BLaER1 treated with 17β-estradiol and CSF1 and Interleukin-3, amounts not matched to agents 10 nM and 100 nM (cell line): Measurements from ENCODE around the gene CCKAR.

Experiments used
- H3K27ac ChIP-seq, 11 experiments: shearing (Covaris generic); formaldehyde crosslinking; 2 replicates each; pipeline ENCODE4 v1.8.1; 2022
- H3K27me3 ChIP-seq, 11 experiments: shearing (Covaris generic); formaldehyde crosslinking; 2 replicates each; pipeline ENCODE4 v1.8.1; 2022
- H3K36me3 ChIP-seq, 11 experiments: shearing (Covaris generic); formaldehyde crosslinking; 2 replicates each; pipeline ENCODE4 v1.8.1; 2022
- H3K4me1 ChIP-seq, 10 experiments: shearing (Covaris generic); formaldehyde crosslinking; 2 replicates each; pipeline ENCODE4 v1.8.1; 2022
- H3K4me2 ChIP-seq, 11 experiments: shearing (Covaris generic); formaldehyde crosslinking; 2 replicates each; pipeline ENCODE4 v1.8.1; 2022
- H3K4me3 ChIP-seq, 10 experiments: shearing (Covaris generic); formaldehyde crosslinking; 2 replicates each; pipeline ENCODE4 v1.8.1; 2022
- H3K9ac ChIP-seq, 11 experiments: shearing (Covaris generic); formaldehyde crosslinking; 2 replicates each; pipeline ENCODE4 v1.8.1; 2022
- H3K9me3 ChIP-seq, 11 experiments: shearing (Covaris generic); formaldehyde crosslinking; replicated peaks in 1 of 11; 2 replicates each; pipeline ENCODE4 v1.8.1; 2022
- H4K20me1 ChIP-seq, 11 experiments: shearing (Covaris generic); formaldehyde crosslinking; 2 replicates each; pipeline ENCODE4 v1.8.1; 2022
- Cebpa-rat ChIP-seq, 11 experiments: shearing (Covaris generic); IDR thresholded peaks; 2 replicates each; pipeline ENCODE4 v1.8.1; 2022

CCKAR gene

GRCh38 chr4:26490111-26490959 is at the start of gene CCKAR:
CCKAR (minus strand) TSS chr4:26490484; CDS start chr4:26490267, 217 bp downstream.
- no peaks in the 10 kb centered on the region for H3K36me3 ChIP-seq
- H3K27ac ChIP-seq = no peak within 1 kb of the TSS
- no peak within 1 kb of the TSS for H3K4me3 ChIP-seq
- H3K27me3 ChIP-seq = no peaks in the 10 kb centered on the region; a peak in 1 of 22 replicates
- H3K9ac ChIP-seq = no peak within 1 kb of the TSS
- TF ChIP-seq Cebpa-rat (IDR thresholded peaks at IDR 0.05) = no peak
- peaks cover 6 to 25% (median 18%) of the 10 kb centered on the region in 11 experiments; a peak in 18 of 22 replicates for H3K9me3 ChIP-seq
- no peaks in the 10 kb centered on the region for H3K4me1 ChIP-seq
- H3K4me2 ChIP-seq = no peak within 1 kb of the TSS
- H4K20me1 ChIP-seq = no peaks in the 10 kb centered on the region

- H3K27me3 ChIP-seq = no peaks in the 10 kb centered on the region
- no peaks in the 10 kb centered on the region for H3K4me1 ChIP-seq
- H3K27ac ChIP-seq = no peak overlapping the region
- no peak overlapping the region for H3K4me2 ChIP-seq
- H3K36me3 ChIP-seq = no peaks in the 10 kb centered on the region
- no peak overlapping the region for H3K9ac ChIP-seq
- TF ChIP-seq Cebpa-rat (IDR thresholded peaks at IDR 0.05) = no peak
- no peak overlapping the region for H3K4me3 ChIP-seq
- H4K20me1 ChIP-seq = no peaks in the 10 kb centered on the region
- peaks cover 0 to 12% (median 9%) of the 10 kb centered on the region in 11 experiments; a peak in 11 of 22 replicates for H3K9me3 ChIP-seq
Measured at GRCh38 chr4:26533685-26534084, 43.4 kb upstream of the CCKAR start.

- no peaks in the 10 kb centered on the region for H3K27me3 ChIP-seq
- H3K4me3 ChIP-seq = no peak overlapping the region
- H3K9ac ChIP-seq = no peak overlapping the region
- no peaks in the 10 kb centered on the region for H3K4me1 ChIP-seq
- no peak overlapping the region for H3K27ac ChIP-seq
- no peaks in the 10 kb centered on the region for H3K36me3 ChIP-seq
- no peaks in the 10 kb centered on the region for H4K20me1 ChIP-seq
- no peak overlapping the region for H3K4me2 ChIP-seq
- H3K9me3 ChIP-seq = peaks cover 0 to 12% (median 9%) of the 10 kb centered on the region in 11 experiments; a peak in 11 of 22 replicates
- no peak for TF ChIP-seq Cebpa-rat (IDR thresholded peaks at IDR 0.05)
Measured at GRCh38 chr4:26531491-26532116, 41.3 kb upstream of the CCKAR start.

- Histone ChIP-seq H3K36me3 (no peaks in the 10 kb centered on the region), H4K20me1 (no peaks in the 10 kb centered on the region), H3K27me3 (no peaks in the 10 kb centered on the region), H3K9me3 (peaks cover 0 to 12% (median 9%) of the 10 kb centered on the region in 11 experiments; a peak in 11 of 22 replicates), H3K4me3 (no peak overlapping the region), H3K4me1 (no peaks in the 10 kb centered on the region), H3K9ac (no peak overlapping the region), H3K4me2 (no peak overlapping the region), H3K27ac (no peak overlapping the region)
- TF ChIP-seq Cebpa-rat (IDR thresholded peaks at IDR 0.05) = no peak
Measured at GRCh38 chr4:26530099-26530498, 39.8 kb upstream of the CCKAR start.

- H3K4me1 ChIP-seq = no peaks in the 10 kb centered on the region
- no peak overlapping the region for H3K4me3 ChIP-seq
- no peaks in the 10 kb centered on the region for H3K36me3 ChIP-seq
- H3K4me2 ChIP-seq = no peak overlapping the region
- TF ChIP-seq Cebpa-rat (IDR thresholded peaks at IDR 0.05) = no peak
- H3K9me3 ChIP-seq = peaks cover 0 to 12% (median 9%) of the 10 kb centered on the region in 11 experiments; a peak in 11 of 22 replicates
- H3K9ac ChIP-seq = no peak overlapping the region
- no peaks in the 10 kb centered on the region for H3K27me3 ChIP-seq
- H3K27ac ChIP-seq = no peak overlapping the region
- no peaks in the 10 kb centered on the region for H4K20me1 ChIP-seq
Measured at GRCh38 chr4:26529479-26529878, 39.2 kb upstream of the CCKAR start.

GRCh38 chr4:26525771-26526150 is 35.5 kb upstream of the CCKAR start:
- Histone ChIP-seq H3K4me1 (no peaks in the 10 kb centered on the region), H3K36me3 (no peaks in the 10 kb centered on the region), H4K20me1 (no peaks in the 10 kb centered on the region), H3K9me3 (peaks cover 0 to 10% (median 8%) of the 10 kb centered on the region in 11 experiments; a peak in 11 of 22 replicates), H3K9ac (no peak overlapping the region), H3K27ac (no peak overlapping the region), H3K4me2 (no peak overlapping the region), H3K27me3 (no peaks in the 10 kb centered on the region), H3K4me3 (no peak overlapping the region)
- no peak for TF ChIP-seq Cebpa-rat (IDR thresholded peaks at IDR 0.05)

- no peak overlapping the region for H3K4me2 ChIP-seq
- no peaks in the 10 kb centered on the region for H3K4me1 ChIP-seq
- no peaks in the 10 kb centered on the region for H3K36me3 ChIP-seq
- TF ChIP-seq Cebpa-rat (IDR thresholded peaks at IDR 0.05) = no peak
- H3K27me3 ChIP-seq = no peaks in the 10 kb centered on the region
- H4K20me1 ChIP-seq = no peaks in the 10 kb centered on the region
- no peak overlapping the region for H3K27ac ChIP-seq
- H3K4me3 ChIP-seq = no peak overlapping the region
- peaks cover 0 to 4% (median 3%) of the 10 kb centered on the region in 11 experiments; a peak in 10 of 22 replicates for H3K9me3 ChIP-seq
- no peak overlapping the region for H3K9ac ChIP-seq
Measured at GRCh38 chr4:26525136-26525770, 35.0 kb upstream of the CCKAR start.

- Histone ChIP-seq H3K4me3 (no peak overlapping the region), H3K9me3 (no peaks in the 10 kb centered on the region), H3K27me3 (no peaks in the 10 kb centered on the region), H4K20me1 (no peaks in the 10 kb centered on the region), H3K36me3 (no peaks in the 10 kb centered on the region), H3K9ac (no peak overlapping the region), H3K27ac (no peak overlapping the region), H3K4me1 (no peaks in the 10 kb centered on the region), H3K4me2 (no peak overlapping the region)
- TF ChIP-seq Cebpa-rat (IDR thresholded peaks at IDR 0.05) = no peak
Measured at GRCh38 chr4:26524011-26524410, 33.7 kb upstream of the CCKAR start.

GRCh38 chr4:26522478-26522877 is 32.2 kb upstream of the CCKAR start:
- Histone ChIP-seq H3K4me3 (no peak overlapping the region), H4K20me1 (no peaks in the 10 kb centered on the region), H3K27me3 (no peaks in the 10 kb centered on the region), H3K9ac (no peak overlapping the region), H3K27ac (no peak overlapping the region), H3K9me3 (no peaks in the 10 kb centered on the region), H3K4me2 (no peak overlapping the region), H3K4me1 (no peaks in the 10 kb centered on the region), H3K36me3 (no peaks in the 10 kb centered on the region)
- TF ChIP-seq Cebpa-rat (IDR thresholded peaks at IDR 0.05) = no peak
